NCI-H2171 (cell line): ENCODE measurements around the gene OXTR.

Experiments
- DNase-seq: peaks from one replicate; lab custom pipeline; 2025; lab: John Stamatoyannopoulos, UW

Gene OXTR

GRCh38 chr3:8767256-8767666 is 2.2 kb downstream of the OXTR start:
- no peak for DNase-seq

DNA sequence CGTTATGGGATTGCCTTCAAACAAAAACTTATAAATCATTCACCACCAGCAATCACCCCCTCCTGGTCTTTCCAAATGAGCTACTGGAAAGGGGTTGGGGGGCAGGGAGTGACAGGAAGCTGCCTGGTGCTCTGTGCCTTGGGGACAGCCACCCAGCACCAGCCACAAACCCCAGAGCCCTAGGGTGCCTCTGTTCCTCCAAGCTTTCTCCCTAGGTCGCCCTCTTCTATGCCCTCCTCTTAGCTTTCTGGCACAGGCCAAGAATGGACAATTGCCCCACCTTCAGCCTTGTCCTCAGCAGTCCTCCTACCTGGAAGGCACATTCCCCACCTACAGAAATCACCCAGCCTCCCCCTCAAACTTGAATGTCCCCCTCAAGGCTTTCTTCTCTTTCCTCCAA is 3.3 kb downstream of the OXTR start:
- no peak for DNase-seq

DNA sequence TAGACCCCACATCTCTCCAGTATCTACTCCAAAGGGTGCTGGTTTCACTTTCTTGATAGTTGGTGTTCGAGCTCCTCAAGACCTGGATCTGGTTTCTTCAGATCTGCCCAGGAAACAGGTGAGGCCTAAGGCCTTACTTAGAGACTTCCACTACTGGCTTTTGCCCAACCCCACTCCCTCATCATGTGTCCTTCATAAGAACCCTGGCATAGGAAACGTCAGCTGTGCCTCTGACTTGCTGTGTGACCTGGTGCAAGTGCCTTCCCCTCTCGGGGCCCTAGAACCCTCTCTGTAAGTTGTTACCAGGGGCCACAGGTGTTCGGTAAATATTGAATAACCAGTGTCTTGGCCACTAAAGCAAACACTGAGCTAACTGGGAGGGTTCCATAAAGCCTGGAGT is 3.9 kb downstream of the OXTR start:
- DNase-seq, result no peak

- DNase-seq, result no peak
Observed at GRCh38 chr3:8764528-8764927, 4.9 kb downstream of the OXTR start.

DNA sequence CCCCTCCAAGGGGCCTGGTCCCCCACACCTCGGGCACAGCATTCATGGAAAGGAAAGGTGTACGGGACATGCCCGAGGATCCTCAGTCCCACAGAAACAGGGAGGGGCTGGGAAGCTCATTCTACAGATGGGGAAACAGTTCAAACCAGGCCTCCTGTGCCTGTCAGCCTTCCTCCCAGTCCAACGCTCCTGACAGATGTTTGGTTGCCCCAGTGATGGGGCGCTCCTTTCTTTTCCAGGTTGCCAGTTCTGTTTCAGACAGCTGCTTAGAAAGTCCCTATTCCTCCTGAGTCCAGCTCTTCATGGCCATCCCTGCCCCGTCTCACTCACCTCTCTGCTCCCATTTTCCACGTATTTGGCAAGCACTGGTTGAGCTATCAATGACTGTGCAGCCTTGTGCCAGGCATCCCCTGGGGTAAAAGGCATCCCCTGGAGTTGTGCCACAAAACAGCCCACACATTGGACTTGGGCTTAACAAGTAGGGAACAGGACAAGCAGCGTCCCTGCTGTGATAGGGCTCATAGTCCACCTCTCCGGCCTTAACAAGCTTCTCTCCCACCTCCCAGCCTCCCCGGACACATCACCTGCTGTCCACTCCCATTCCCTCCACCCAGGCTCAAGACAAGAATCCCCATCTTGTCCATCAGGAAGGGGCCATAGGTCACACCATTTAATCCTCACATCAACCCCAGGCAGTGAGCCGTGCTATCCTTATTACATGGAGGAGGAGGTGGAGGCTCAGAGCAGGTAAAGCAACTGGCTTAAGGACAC is 6.6 kb downstream of the OXTR start:
- DNase-seq, result no peak

- DNase-seq, result no peak
Observed at GRCh38 chr3:8761866-8762265, 7.5 kb downstream of the OXTR start.

GRCh38 chr3:8760506-8760905 is 8.9 kb downstream of the OXTR start:
- DNase-seq, result no peak

- DNase-seq, result no peak
Observed at GRCh38 chr3:8760091-8760490, 9.3 kb downstream of the OXTR start.

GRCh38 chr3:8759038-8759707 is 10.2 kb downstream of the OXTR start:
- DNase-seq, result no peak

DNA sequence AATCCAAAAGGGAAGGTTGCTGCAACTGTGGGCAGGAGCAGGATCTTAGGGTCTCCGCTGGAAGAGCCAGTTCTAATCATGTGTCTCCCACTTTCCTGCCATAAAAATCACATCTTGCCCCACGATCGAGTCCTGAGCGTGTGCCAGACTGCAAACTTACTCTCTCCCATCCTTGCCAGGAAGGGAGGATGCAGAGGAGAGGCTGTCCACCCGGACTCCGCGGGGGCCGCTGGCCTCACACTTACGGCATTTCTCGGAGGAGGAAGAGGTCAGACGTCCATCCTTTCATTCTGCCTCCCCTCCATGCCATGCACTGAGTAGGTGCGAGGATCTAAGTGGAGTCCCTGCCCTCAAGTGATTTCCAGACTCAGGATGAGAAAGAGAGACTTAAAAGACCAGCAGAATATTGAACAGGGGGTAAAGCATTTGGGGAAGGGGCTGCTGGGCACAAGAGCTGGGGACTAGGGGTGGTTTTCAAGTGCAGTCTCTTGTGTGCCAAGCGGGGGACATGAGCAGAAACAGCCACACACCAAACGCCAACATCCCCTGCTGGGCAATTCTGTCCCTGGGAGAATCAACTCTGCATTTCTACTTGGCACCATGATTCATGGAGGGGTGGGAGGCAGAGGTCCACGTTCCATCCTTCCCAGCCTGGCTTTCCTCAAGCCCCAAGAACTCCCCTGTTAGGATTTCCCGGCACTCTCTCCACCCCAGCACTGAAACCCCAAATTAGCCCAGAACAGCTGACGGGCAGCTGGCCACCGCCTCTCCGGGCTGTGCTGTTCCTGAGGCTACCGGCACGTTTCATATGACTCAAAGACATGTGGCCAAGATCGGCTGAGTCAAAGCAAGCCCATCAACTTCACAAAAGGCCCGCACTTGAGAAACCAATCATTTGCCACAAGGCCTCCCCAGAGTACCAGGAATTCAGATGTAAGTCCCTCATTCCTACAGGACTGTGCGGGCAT is 11.6 kb downstream of the OXTR start:
- DNase-seq, result no peak

DNA sequence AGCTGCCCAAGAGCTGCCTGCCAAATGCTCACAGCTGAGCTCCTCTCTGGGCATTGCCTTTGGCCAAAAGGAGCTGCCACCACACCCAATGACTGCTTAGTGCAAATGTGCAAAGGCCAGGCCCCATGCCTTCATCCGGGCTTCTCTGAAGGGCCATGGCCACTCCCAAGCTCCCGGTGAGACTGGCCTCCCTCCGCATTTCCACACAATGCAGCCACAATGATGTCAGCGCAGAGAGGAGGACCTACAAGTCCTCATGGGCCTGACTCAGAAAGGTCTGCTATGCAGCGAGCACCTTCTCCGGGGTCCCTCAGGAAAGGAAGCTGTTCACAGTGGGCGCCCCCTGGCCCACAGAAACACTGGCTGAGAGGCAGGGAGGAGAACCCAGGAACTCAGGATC is 12.7 kb downstream of the OXTR start:
- no peak for DNase-seq

GRCh38 chr3:8755564-8756237 is 13.7 kb downstream of the OXTR start:
- no peak for DNase-seq

- no peak for DNase-seq
Observed at GRCh38 chr3:8755097-8755496, 14.3 kb downstream of the OXTR start.

DNA sequence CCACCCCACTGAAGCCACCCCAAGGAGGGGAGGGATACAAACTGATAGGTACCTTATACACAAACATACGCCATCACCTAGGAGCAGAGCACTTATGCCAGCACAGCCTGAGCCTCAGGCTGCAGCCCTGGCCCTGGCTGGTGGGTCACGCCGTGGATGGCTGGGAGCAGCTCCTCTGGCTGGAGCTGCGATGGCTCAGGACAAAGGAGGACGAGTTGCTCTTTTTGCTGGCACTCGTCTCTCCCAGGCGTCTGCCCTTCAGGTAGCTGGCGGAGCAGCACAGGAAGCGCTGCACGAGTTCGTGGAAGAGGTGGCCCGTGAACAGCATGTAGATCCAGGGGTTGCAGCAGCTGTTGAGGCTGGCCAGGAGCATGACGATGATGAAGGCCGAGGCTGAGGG is 16.6 kb downstream of the OXTR start:
- no peak for DNase-seq

DNA sequence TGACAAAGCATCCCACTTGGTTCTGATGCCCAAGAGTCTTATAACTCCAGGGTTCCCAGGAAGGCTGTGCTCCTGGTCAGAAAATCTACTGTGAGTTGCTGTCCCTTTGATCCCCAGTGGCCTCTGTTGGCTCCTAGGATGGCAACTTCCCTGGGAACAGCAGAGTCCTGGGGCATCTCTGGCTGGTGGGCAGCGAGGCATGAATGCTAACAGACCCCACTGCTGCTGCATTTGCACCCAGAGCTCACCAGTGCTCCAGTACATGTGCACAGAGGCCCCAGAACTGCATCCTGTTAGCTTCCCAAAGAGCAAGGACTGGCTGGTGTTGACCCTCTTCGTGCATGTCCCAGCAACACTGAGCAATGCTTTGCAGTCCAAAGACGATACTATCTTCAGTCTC is 20.1 kb downstream of the OXTR start:
- no peak for DNase-seq

DNA sequence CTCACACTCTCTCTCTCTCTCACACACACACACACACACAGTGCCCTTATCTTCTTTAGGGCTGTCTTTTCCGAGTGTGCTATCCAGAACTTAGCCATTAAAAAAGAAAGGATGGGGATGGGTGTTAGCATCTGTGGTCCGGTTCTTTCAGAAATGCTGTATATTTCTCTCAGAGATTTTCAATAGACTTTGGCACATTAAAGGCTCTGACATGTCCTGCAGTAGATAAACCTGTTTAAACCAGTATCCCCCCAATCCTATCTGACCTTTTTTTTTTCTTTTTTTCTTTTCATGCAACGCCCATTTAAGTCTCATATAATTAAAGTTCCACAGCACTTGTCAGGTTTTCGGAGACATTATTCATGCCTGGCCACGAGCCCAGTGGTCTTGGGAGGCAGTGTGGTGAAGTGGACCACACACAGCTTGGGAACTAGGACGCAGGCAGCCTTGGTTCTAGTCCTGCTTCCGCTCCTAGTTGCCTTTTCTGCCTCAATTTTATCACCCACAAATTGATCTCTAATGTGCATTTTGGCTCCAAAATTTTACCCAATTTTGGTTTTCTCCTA is 22.6 kb downstream of the OXTR start:
- no peak for DNase-seq

DNA sequence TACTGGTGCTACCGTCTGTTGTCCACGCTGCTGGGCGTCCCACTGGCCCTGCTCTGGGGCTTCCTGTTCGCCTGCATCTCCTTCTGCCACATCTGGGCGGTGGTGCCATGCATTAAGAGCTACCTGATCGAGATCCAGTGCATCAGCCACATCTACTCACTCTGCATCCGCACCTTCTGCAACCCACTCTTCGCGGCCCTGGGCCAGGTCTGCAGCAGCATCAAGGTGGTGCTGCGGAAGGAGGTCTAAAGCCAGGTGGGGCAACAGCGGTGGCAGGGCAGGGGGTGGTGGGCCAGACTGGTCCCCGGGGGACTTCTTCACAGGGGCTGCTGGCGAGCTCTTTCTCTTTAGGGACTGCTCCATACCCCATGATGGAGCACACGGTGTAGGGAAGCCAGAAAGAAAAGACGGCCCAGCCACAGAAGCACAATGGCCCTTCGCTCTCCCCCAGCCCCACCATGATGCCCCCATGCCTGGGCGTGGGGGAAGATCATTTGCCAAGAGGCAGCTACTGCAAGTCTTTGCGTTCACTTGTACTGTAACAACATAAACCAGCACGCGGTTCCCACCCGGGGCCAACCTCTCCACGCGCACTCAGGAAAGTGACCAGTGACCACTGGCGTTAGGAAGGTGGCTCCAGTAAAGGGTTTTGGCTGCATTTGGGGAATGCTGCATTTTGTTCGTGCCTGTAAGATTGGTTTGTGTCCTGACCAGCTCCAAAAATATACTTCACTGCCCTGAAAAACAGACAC is 23.6 kb downstream of the OXTR start:
- DNase-seq, result no peak

- no peak for DNase-seq
Observed at GRCh38 chr3:8743911-8744310, 25.5 kb downstream of the OXTR start.

DNA sequence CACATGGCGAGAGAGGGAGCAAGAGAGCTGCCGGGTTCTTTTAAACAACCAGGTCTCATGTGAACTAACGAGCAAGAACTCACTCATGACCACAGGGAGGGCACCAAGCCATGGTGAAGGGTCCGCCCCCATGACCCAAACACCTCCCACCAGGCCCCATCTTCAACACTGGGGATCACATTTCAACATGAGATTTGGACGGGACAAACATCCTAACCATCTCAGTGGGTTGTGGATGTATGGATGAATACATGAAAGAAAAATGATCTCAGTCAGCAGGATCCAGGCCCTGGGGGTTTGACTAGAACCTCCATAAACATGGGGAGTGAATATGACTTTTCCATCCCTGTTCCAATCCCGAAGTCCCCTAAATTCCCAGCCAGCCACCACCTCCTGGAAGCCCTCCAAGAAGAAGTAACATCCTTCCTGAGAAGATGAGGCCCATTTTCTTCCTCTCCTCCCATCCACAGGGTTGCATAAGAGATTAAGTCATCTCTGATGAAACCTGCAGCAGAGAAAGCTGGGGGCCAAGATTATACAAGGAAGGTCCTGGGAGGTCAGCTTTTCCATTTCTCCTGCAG is 26.3 kb downstream of the OXTR start:
- DNase-seq, result no peak

- no peak for DNase-seq
Observed at GRCh38 chr3:8741581-8742261, 27.7 kb downstream of the OXTR start.
